HCT116 (cell line): Measurements from ENCODE around the gene DRICH1. TPM values are rescaled to one million over a fixed set of nuclear protein-coding genes. Genes with fewer than 3 reads are reported as not detected.

Source experiments
- ATAC-seq: fragments of 200-7000 bp; cut with Tn5 transposase; 2 replicates; pipeline ENCODE4 v1.9.1; 2020; ENCODE audit warnings: mild to moderate bottlenecking, moderate library complexity
- BruUV-seq: library from RNA; stranded (reverse); fragments of 400-500 nt; replicated peaks from 2 replicates; lab custom pipeline; 2021; lab: Mats Ljungman, UMichigan
- CTCF ChIA-PET: fragments of 300-600 bp; sonication (Branson Sonifier 250); formaldehyde crosslinking; loops from one replicate; lab custom pipeline; 2021; ENCODE audit warnings: antibody characterized with exemption; lab: Charles Lee
- POLR2A ChIA-PET: fragments of 300-600, 350-600 bp; sonication (Branson Sonifier 250); formaldehyde crosslinking; loops from one replicate; lab custom pipeline; 2021; ENCODE audit warnings: antibody characterized with exemption; lab: Charles Lee
- RAD21 ChIA-PET, 2 experiments: fragments of 300-600 bp; sonication (Branson Sonifier 250); formaldehyde crosslinking; loops; one replicate each; lab custom pipeline; 2023; ENCODE audit warnings: low total read pairs in 2 of 2; ENCODE audit not compliant: uncharacterized antibody in 2 of 2, unreplicated experiment in 2 of 2, low non-redundant PET in 1 of 2; lab: Charles Lee
- DNase-seq: peaks from one replicate; pipeline ENCODE4 v3.0.0-alpha.2; 2010; ENCODE audit warnings: low read depth, low spot score
- H2AFZ ChIP-seq: fragments of 200-600 bp; shearing (Covaris generic), sonication (generic); 2 replicates; pipeline ENCODE4 v1.6.1; 2017; ENCODE audit warnings: low read depth, mixed run types, mixed read lengths, antibody characterized with exemption, low read length; ENCODE audit not compliant: poor library complexity, severe bottlenecking
- H3K27ac ChIP-seq: 2 replicates; pipeline ENCODE4 v1.5.1; 2012; ENCODE audit warnings: low read depth, low read length
- H3K27me3 ChIP-seq: fragments of 200-600 bp; sonication (generic); 2 replicates; pipeline ENCODE4 v1.6.1; 2016; ENCODE audit warnings: mixed run types, low read length, mixed read lengths; ENCODE audit not compliant: insufficient read depth
- H3K36me3 ChIP-seq, 2 experiments: fragments of 200-500 bp in 1 of 2; fragments of 200-600 bp in 1 of 2; sonication (Bioruptor generic) in 1 of 2; sonication (generic) in 1 of 2; 2 replicates each; pipeline versions ENCODE4 v1.5.1 to v1.6.1; 2014 to 2016; ENCODE audit warnings: low read length in 2 of 2, inconsistent platforms in 1 of 2, mixed read lengths in 1 of 2, mixed run types in 1 of 2; ENCODE audit not compliant: insufficient read depth in 2 of 2, control insufficient read depth in 1 of 2
- H3K4me1 ChIP-seq, 2 experiments: fragments of 200-600 bp in 1 of 2; sonication (generic) in 1 of 2; 2 replicates each; pipeline versions ENCODE4 v1.5.1 to v1.6.1; 2012 to 2017; ENCODE audit warnings: low read length in 2 of 2, inconsistent platforms in 1 of 2, mild to moderate bottlenecking in 1 of 2, mixed read lengths in 1 of 2, mixed run types in 1 of 2, moderate library complexity in 1 of 2; ENCODE audit not compliant: insufficient read depth in 2 of 2, control insufficient read depth in 1 of 2
- H3K4me2 ChIP-seq: fragments of 200-600 bp; sonication (generic); 2 replicates; pipeline ENCODE4 v1.6.1; 2017; ENCODE audit warnings: mixed run types, low read length, mixed read lengths
- H3K4me3 ChIP-seq, 2 experiments: fragments of 200-600 bp in 1 of 2; sonication (generic) in 1 of 2; replicated peaks in 1 of 2; 2 replicates each; pipeline ENCODE4 v1.5.1; 2011 to 2016; ENCODE audit warnings: low read length in 2 of 2, control low read depth in 1 of 2, low read depth in 1 of 2, mild to moderate bottlenecking in 1 of 2, mixed read lengths in 1 of 2, mixed run types in 1 of 2
- H3K79me2 ChIP-seq: fragments of 200-600 bp; sonication (generic); 2 replicates; pipeline ENCODE4 v1.6.1; 2017; ENCODE audit warnings: mild to moderate bottlenecking, mixed run types, low read length, moderate library complexity, mixed read lengths; ENCODE audit not compliant: insufficient read depth
- H3K9ac ChIP-seq: fragments of 200-600 bp; sonication (generic); 2 replicates; pipeline ENCODE4 v1.6.1; 2016; ENCODE audit warnings: low read length, mixed read lengths
- H3K9me2 ChIP-seq: fragments of 200-600 bp; sonication (generic), shearing (Covaris generic); 2 replicates; pipeline ENCODE4 v1.6.1; 2017; ENCODE audit warnings: mixed run types, mild to moderate bottlenecking, moderate library complexity; ENCODE audit not compliant: insufficient read depth
- H3K9me3 ChIP-seq, 2 experiments: fragments of 200-500 bp in 1 of 2; fragments of 200-600 bp in 1 of 2; sonication (Bioruptor generic) in 1 of 2; sonication (generic) in 1 of 2; 2 replicates each; pipeline ENCODE4 v1.6.1; 2014 to 2017; ENCODE audit warnings: low read length in 2 of 2, mixed read lengths in 2 of 2, inconsistent platforms in 1 of 2, low read depth in 1 of 2, mild to moderate bottlenecking in 1 of 2, mixed run types in 1 of 2, moderate library complexity in 1 of 2; ENCODE audit not compliant: control insufficient read depth in 1 of 2, insufficient read depth in 1 of 2
- H4K20me1 ChIP-seq: fragments of 200-600 bp; sonication (generic), shearing (Covaris generic); 2 replicates; pipeline ENCODE4 v1.6.1; 2017; ENCODE audit warnings: mixed run types, mild to moderate bottlenecking, moderate library complexity; ENCODE audit not compliant: insufficient read depth
- CEBPB ChIP-seq: IDR thresholded peaks from 2 replicates; pipeline ENCODE4 v1.6.1; 2012; ENCODE audit warnings: low read depth
- EGR1 ChIP-seq: IDR thresholded peaks from 2 replicates; pipeline ENCODE4 v1.6.1; 2012; ENCODE audit warnings: low read depth
- ELF1 ChIP-seq: IDR thresholded peaks from 2 replicates; pipeline ENCODE4 v1.6.1; 2012; ENCODE audit warnings: low read depth, borderline replicate concordance
- EZH2 ChIP-seq: fragments of 200-600 bp; sonication (generic); IDR thresholded peaks from 2 replicates; pipeline ENCODE4 v1.6.1; 2017; ENCODE audit warnings: antibody characterized with exemption, mixed run types
- EZH2phosphoT487 ChIP-seq: fragments of 200-600 bp; IDR thresholded peaks from 2 replicates; pipeline ENCODE4 v1.6.1; 2018; ENCODE audit warnings: antibody characterized with exemption, borderline replicate concordance
- FOSL1 ChIP-seq: IDR thresholded peaks from 2 replicates; pipeline ENCODE4 v1.6.1; 2012; ENCODE audit warnings: low read depth
- JUND ChIP-seq: IDR thresholded peaks from 2 replicates; pipeline ENCODE4 v1.6.1; 2012
- POLR2A ChIP-seq: IDR thresholded peaks from 2 replicates; pipeline ENCODE4 v1.7.0; 2011; ENCODE audit warnings: borderline replicate concordance; ENCODE audit not compliant: insufficient read depth, insufficient read length; ENCODE audit errors: extremely low read depth
- POLR2AphosphoS5 ChIP-seq: IDR thresholded peaks from 2 replicates; pipeline ENCODE4 v1.6.1; 2011; ENCODE audit warnings: mild to moderate bottlenecking, low read depth, low read length, moderate library complexity
- RAD21 ChIP-seq: IDR thresholded peaks from 2 replicates; pipeline ENCODE4 v1.6.1; 2012; ENCODE audit warnings: low read depth, mild to moderate bottlenecking
- TCF7L2 ChIP-seq: IDR thresholded peaks from 2 replicates; pipeline ENCODE4 v1.7.0; 2011; ENCODE audit warnings: borderline replicate concordance, inconsistent platforms; ENCODE audit not compliant: insufficient read depth, insufficient read length; ENCODE audit errors: extremely low read depth
- YY1 ChIP-seq: IDR thresholded peaks from 2 replicates; pipeline ENCODE4 v1.6.1; 2011; ENCODE audit warnings: low read length, low read depth, moderate library complexity, mild to moderate bottlenecking; ENCODE audit not compliant: insufficient replicate concordance; ENCODE audit errors: extremely low read depth
- ZFX ChIP-seq: fragments of 450-650 bp; IDR thresholded peaks from 2 replicates; pipeline ENCODE4 v1.6.1; 2017
- ZNF274 ChIP-seq: fragments of 200-500 bp; sonication (Bioruptor generic); IDR thresholded peaks from 2 replicates; pipeline ENCODE4 v1.6.1; 2014; ENCODE audit warnings: mild to moderate bottlenecking, low read depth, low read length, inconsistent platforms
- intact Hi-C: fragments of 100-400 bp; cut with micrococcal nuclease; formaldehyde crosslinking; loops from 2 replicates; pipeline ENCODE4 v1.10.0; 2022
- total RNA-seq: library from RNA; stranded (reverse); gene quantifications from one replicate; pipeline ENCODE4 v1.2.1, GENCODE V29; 2021; ENCODE audit not compliant: unreplicated experiment
- TF ChIP-seq, protein P1 (sequence below): IDR thresholded peaks from 2 replicates; pipeline ENCODE4 v1.6.1; 2012
- TF ChIP-seq, protein P2 (sequence below): IDR thresholded peaks from 2 replicates; pipeline ENCODE4 v1.6.1; 2012
- TF ChIP-seq, protein P3 (sequence below): IDR thresholded peaks from 2 replicates; pipeline ENCODE4 v1.6.1; 2012; ENCODE audit warnings: low read depth

The DRICH1 gene
- total RNA-seq, 1 experiment from 2014 or later: 0.44 TPM

DNA sequence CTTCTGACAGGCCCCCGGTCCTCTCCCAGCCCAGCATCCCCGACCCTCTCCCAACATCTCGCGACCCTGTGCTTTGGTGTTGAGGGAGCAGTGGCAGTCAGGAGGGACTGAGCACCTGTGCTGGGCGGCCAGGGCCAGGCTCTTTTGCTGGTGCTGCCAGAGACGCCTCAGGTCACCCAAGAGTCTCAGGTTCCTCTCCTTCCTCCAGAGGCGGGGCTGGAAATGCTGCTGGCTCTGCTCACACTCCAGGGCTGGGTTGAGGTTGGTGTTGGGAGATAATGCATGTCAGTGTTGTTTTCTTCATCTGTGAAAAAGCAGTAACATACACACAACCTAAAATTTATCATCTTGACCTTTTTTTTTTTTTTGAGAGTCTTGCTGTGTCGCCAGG lies 50.9 kb downstream of the DRICH1 start:
- Histone ChIP-seq H3K79me2 (no peaks in the 10 kb centered on the region), H3K27ac (no peak overlapping the region), H3K4me1 (no peaks in the 10 kb centered on the region), H3K9me2 (no peaks in the 10 kb centered on the region), H3K4me3 (no peak overlapping the region), H3K9ac (no peak overlapping the region), H3K27me3 (no peaks in the 10 kb centered on the region), H2AFZ (no peak overlapping the region), H3K36me3 (no peaks in the 10 kb centered on the region), H4K20me1 (no peaks in the 10 kb centered on the region), H3K9me3 (no peaks in the 10 kb centered on the region), H3K4me2 (no peak overlapping the region)
- RAD21 ChIA-PET: no interaction called here
- CTCF ChIA-PET: interaction anchor here (1.3 kb wide), 1 partner anchor 10 kb away, joined by 3 read pairs; no protein-coding TSS in a partner anchor
- intact Hi-C loops: no loop called here
- DNase-seq: no peak
- POLR2A ChIA-PET: no interaction called here
- TF ChIP-seq, protein P1, sequence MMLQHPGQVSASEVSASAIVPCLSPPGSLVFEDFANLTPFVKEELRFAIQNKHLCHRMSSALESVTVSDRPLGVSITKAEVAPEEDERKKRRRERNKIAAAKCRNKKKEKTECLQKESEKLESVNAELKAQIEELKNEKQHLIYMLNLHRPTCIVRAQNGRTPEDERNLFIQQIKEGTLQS: no peak
- TF ChIP-seq TCF7L2: no peak
- TF ChIP-seq EGR1: no peak
- TF ChIP-seq EZH2: no peak
- TF ChIP-seq, protein P2, sequence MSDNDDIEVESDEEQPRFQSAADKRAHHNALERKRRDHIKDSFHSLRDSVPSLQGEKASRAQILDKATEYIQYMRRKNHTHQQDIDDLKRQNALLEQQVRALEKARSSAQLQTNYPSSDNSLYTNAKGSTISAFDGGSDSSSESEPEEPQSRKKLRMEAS: no peak
- no peak for TF ChIP-seq ZNF274
- no peak for TF ChIP-seq JUND
- TF ChIP-seq, protein P3, sequence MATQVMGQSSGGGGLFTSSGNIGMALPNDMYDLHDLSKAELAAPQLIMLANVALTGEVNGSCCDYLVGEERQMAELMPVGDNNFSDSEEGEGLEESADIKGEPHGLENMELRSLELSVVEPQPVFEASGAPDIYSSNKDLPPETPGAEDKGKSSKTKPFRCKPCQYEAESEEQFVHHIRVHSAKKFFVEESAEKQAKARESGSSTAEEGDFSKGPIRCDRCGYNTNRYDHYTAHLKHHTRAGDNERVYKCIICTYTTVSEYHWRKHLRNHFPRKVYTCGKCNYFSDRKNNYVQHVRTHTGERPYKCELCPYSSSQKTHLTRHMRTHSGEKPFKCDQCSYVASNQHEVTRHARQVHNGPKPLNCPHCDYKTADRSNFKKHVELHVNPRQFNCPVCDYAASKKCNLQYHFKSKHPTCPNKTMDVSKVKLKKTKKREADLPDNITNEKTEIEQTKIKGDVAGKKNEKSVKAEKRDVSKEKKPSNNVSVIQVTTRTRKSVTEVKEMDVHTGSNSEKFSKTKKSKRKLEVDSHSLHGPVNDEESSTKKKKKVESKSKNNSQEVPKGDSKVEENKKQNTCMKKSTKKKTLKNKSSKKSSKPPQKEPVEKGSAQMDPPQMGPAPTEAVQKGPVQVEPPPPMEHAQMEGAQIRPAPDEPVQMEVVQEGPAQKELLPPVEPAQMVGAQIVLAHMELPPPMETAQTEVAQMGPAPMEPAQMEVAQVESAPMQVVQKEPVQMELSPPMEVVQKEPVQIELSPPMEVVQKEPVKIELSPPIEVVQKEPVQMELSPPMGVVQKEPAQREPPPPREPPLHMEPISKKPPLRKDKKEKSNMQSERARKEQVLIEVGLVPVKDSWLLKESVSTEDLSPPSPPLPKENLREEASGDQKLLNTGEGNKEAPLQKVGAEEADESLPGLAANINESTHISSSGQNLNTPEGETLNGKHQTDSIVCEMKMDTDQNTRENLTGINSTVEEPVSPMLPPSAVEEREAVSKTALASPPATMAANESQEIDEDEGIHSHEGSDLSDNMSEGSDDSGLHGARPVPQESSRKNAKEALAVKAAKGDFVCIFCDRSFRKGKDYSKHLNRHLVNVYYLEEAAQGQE: no peak
- TF ChIP-seq RAD21: no peak
- no peak for TF ChIP-seq CEBPB
- no peak for TF ChIP-seq YY1
- TF ChIP-seq EZH2phosphoT487: no peak
- no peak for TF ChIP-seq ELF1
- no peak for TF ChIP-seq POLR2AphosphoS5
- TF ChIP-seq ZFX: no peak
- TF ChIP-seq POLR2A: no peak
- no peak for TF ChIP-seq FOSL1
- no peak for ATAC-seq
- BruUV-seq: no TSS peak
